ENCODE measurements around the gene MRPS9.

GRCh38 chr2:105070010-105070865 is 32.4 kb downstream of the MRPS9 start:
- no peak for TF ChIP-seq CTCF (IDR thresholded peaks at IDR 0.05)
- no peak for TF ChIP-seq POLR2A (IDR thresholded peaks at IDR 0.05)
- no peak for TF ChIP-seq POLR2AphosphoS5 (IDR thresholded peaks at IDR 0.05)
- TF ChIP-seq EP300 (IDR thresholded peaks at IDR 0.05): no peak

All from suprapubic skin (tissue), 4 donors.